Retinal pigment epithelial cell (primary cell): ENCODE results near the gene ITPRIP.
A peak's percentile ranks its signal among the peaks of the same experiment; 100 is the strongest.

Experiments used
- DNase-seq: peaks from one replicate; pipeline ENCODE4 v3.0.0-alpha.2; 2010; ENCODE audit warnings: low read depth
- H3K4me3 ChIP-seq: 2 replicates; pipeline ENCODE4 v1.5.1; 2011; ENCODE audit warnings: mild to moderate bottlenecking, low read length, control low read depth, moderate library complexity
- TF ChIP-seq, protein P1 (sequence below): conservative IDR thresholded peaks from 2 replicates; pipeline ENCODE4 v1.5.1; 2011; ENCODE audit warnings: low read depth, low read length, control low read depth, inconsistent platforms

The ITPRIP gene

DNA sequence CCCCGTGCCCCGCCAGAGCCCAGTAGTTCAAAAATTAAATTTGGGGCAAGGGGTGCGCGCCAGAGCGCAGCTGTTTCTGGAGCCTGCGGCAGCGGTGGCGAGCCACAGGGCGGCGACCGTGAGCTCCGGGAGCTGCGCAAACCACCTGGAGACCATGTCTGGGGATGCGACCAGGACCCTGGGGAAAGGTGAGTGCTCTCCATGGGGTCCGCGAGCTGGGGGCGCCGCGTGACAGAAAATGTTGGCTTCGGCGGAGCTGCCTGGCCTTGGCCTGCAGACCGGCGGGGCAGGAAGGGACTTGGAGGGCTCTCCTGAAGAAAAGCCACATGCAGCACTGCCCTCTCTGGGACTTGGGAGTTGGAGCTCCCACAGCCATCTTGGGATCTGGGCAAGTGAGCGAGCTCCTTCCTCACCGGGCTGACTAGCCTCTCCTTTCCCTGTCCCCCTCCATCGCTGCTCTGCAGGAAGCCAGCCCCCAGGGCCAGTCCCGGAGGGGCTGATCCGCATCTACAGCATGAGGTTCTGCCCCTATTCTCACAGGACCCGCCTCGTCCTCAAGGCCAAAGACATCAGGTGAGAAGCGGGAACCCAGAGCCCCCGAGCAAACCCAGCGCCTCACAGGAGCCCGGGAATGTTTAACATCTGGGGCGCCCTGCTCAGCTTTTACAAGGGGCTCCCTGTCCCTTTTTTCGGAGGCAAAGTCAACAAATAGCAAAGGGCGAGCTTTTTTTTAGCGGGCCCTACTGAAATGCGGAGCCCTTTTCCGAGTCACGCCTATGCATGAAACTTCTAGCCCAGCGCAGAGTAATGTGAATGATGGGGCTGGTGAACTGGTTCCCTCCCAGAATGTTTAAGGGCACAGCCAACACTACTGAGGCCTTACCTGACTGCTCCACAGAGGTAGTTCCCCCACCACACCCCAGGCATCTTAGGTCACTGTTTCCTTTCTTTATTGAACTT lies 63.2 kb downstream of the ITPRIP start:
- DNase-seq, result no peak
- peak overlapping the region; percentile 45 for H3K4me3 ChIP-seq
- TF ChIP-seq, protein P1, sequence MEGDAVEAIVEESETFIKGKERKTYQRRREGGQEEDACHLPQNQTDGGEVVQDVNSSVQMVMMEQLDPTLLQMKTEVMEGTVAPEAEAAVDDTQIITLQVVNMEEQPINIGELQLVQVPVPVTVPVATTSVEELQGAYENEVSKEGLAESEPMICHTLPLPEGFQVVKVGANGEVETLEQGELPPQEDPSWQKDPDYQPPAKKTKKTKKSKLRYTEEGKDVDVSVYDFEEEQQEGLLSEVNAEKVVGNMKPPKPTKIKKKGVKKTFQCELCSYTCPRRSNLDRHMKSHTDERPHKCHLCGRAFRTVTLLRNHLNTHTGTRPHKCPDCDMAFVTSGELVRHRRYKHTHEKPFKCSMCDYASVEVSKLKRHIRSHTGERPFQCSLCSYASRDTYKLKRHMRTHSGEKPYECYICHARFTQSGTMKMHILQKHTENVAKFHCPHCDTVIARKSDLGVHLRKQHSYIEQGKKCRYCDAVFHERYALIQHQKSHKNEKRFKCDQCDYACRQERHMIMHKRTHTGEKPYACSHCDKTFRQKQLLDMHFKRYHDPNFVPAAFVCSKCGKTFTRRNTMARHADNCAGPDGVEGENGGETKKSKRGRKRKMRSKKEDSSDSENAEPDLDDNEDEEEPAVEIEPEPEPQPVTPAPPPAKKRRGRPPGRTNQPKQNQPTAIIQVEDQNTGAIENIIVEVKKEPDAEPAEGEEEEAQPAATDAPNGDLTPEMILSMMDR, result peak; percentile 92

DNA sequence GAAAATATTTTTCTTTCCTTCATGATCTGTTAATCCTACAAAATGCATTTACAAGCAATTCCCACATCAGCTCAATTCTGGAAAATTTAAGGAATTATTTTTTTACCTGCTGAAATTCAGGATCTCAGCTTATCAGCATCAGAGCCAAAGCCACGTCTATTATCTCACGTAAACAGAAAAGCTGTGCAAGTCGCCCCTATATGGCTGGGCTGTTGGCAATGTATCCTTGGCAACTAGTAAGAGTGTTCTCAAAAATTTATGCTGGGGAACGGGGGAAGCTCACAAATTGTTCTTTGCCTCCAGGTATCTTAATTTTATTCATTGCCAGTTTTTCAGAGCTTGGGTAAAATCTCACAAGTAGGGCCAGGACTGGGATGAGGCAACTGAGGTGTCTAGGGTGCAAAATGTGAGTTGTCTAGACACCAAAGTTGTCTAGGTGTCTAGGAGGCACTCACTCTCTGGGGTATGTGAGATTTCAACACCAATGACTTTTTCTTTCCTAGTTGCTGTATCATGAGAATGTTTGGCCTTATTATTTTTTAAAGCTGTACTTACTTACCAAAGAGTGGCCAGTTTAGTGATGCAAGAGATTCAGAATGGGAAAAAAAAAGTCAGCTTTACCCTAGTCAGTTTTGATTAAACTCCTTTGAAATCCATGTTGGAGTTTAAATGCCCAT lies 64.2 kb downstream of the ITPRIP start:
- TF ChIP-seq, protein P1, result no peak
- no peak overlapping the region for H3K4me3 ChIP-seq
- no peak for DNase-seq

DNA sequence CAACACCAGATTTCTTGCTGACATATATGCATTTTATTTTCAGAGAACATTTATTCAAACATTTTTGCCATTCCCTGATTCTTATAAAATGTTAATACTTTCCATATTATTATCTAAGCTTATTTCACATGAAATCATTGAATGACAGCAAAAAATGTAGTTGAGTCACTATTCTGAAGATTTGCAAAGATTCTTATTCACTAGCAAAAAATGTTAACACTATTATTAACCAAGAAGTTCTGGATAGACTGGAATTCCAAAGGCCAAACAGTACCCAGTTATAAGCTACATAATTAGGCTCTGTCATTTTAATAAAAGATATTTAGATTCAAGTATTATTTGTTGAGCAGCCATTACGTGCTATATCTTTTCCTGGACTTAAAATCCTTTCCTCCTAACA lies 65.0 kb downstream of the ITPRIP start:
- no peak for DNase-seq
- TF ChIP-seq, protein P1, result no peak

DNA sequence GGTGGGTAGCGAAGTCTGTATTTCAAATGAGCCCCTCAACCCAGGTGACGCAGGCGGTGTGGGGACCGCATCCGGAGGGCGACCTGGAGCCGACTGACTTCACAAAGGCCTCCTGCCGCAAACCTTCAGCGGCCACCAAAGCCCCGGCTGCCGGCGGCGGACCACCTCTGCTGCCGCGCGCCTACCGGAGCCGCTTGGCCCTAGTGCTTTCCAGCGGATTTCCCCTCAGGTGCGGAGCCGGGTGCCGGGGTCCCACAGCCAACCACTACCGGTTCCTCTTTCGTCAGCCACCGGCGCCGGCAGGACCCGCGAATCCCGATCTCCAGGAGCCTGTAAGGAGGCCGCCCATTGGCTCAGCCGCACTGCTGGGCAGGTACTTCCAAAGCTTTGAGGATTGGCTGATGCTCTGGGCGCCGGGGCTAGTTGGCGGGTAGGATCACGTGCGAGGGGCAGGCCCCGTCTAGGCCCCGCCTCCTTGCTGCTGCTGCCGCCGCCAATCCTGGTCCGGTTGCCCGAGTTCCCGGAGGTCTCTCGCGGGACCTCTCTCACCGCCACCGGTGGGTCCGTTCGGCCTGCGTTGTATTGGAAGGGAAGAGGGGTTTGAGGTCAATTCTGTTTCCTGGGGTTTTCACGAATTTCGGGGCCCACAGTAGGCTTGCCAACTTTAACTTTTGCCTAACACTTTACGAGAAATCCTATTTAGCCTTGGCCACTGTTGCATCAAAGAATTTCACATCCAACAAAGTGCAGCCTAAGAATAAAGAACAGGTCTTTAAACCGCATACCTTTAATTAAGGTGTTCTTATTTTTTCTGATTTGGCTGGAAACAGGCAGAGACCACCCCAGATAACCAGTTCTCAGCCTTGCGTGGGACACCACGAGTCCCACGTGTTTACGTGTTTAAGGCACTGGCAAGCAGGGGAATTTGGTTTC lies 69.3 kb downstream of the ITPRIP start, which contains the start of gene GSTO2:
TSS of gene GSTO2 (plus strand) at position 472 of the 933 bp plus-strand sequence. CDS start 5,732 bp downstream, outside the sequence.
- H3K4me3 ChIP-seq, result peak within 1 kb of the TSS; percentile 91
- peak; percentile 98 for DNase-seq
- TF ChIP-seq, protein P1, result no peak

More for the DNA sequence above, 65.0 kb downstream of the ITPRIP start:
- H3K4me3 ChIP-seq, result no peak overlapping the region

DNA sequence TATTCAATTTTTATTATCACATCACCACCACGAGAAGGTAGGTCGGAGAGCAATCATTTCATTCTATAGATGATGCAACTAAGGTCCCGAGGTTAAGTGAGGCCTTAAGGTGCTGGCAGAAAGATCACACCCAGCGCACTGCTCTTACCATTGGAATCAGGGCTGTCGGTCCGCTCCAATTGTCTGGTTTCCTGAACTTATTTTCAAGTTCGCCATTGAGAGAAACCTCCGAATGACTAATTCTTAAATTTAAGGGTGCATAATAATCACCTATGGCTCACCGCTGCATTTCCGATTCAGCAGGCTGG lies 69.9 kb downstream of the ITPRIP start:
- TF ChIP-seq, protein P1, result no peak
- peak overlapping the region; percentile 91 for H3K4me3 ChIP-seq
- no peak for DNase-seq

DNA sequence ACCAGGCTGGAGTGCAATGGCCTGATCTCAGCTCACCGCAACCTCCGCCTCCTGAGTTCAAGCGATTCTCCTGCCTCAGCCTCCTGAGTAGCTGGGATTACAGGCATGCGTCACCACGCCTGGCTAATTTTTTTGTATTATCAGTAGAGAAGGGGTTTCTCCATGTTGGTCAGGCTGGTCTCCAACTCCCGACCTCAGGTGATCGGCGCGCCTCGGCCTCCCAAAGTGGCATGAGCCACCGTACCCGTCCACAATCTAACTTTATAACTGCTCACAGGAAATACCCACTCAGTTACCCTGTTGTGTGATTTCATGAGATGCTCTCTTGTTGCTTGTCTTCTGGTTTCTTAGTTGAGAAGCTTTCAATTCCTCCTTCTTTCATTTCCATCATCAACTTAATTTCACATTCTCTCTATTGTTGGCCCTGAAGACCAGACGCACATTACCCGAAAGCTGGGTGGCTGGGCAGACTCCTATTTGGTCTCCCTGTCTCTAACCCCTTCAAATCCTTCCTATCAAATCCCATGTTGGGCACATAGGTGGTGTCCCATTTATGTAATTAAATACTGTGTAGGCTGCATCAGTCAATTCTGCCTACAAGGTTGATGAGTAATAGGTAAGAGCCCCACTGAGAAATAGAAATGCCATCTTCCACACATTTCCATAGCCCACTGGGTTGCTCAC lies 70.4 kb downstream of the ITPRIP start:
- DNase-seq, result no peak
- H3K4me3 ChIP-seq, result peak overlapping the region; percentile 91
- TF ChIP-seq, protein P1, result no peak
